Urinary bladder (tissue), 4 donors: ENCODE measurements around the gene CACNG4. TPM values are rescaled to one million over a fixed set of nuclear protein-coding genes. Genes with fewer than 3 reads are reported as not detected.

ENCODE experiments used
- DNase-seq: peaks from one replicate; pipeline ENCODE4 v3.0.0-alpha.2; 2015; ENCODE audit errors: extremely low spot score
- H3K27ac ChIP-seq: one replicate; pipeline ENCODE4 v1.5.1; 2013; ENCODE audit warnings: low read depth, mild to moderate bottlenecking, moderate library complexity
- H3K36me3 ChIP-seq: one replicate; pipeline ENCODE4 v1.6.1; 2013; ENCODE audit warnings: mild to moderate bottlenecking, moderate library complexity; ENCODE audit not compliant: insufficient read depth
- H3K4me1 ChIP-seq: one replicate; pipeline ENCODE4 v1.6.1; 2013; ENCODE audit warnings: mild to moderate bottlenecking, moderate library complexity; ENCODE audit not compliant: insufficient read depth
- H3K4me3 ChIP-seq: one replicate; pipeline ENCODE4 v1.5.1; 2013; ENCODE audit warnings: low read depth, low read length
- WGBS: extraction: QIAGEN DNeasy Blood & Tissue Kit; methylation state at CpG from one replicate; pipeline ENCODE4 v1.1.7; 2013; 5-methylcytosine and 5-hydroxymethylcytosine counted together
- polyA plus RNA-seq: library from polyadenylated mRNA; stranded (reverse); fragments of 200-250 nt; gene quantifications from one replicate; pipeline ENCODE4 v1.2.3, GENCODE V29; 2013
- total RNA-seq: library from RNA; depleted of rRNA; stranded (reverse); fragments of >200 nt; gene quantifications from one replicate; pipeline ENCODE4 v1.2.3, GENCODE V29; 2014
- donor health status: healthy with polysubstance abuse.
- donor health status: healthy.

The CACNG4 gene
- total and polyA plus RNA-seq, 2 donors, result 0.20 to 4.0 TPM

GRCh38 chr17:67015001-67015400, 50.5 kb downstream of the CACNG4 start:
- no peak for DNase-seq
- Histone ChIP-seq H3K36me3 (no peaks in the 10 kb centered on the region), H3K27ac (no peak overlapping the region), H3K4me3 (no peak overlapping the region), H3K4me1 (no peaks in the 10 kb centered on the region)
- 82% methylated on average over 11 of the region's 11 CpGs for WGBS

- Histone ChIP-seq H3K36me3 (no peaks in the 10 kb centered on the region), H3K4me1 (no peaks in the 10 kb centered on the region), H3K4me3 (no peak overlapping the region), H3K27ac (no peak overlapping the region)
- DNase-seq, result no peak
- 79% methylated on average over 17 of the region's 17 CpGs for WGBS
Observed at GRCh38 chr17:67016039-67016762, 51.7 kb downstream of the CACNG4 start.

GRCh38 chr17:67017910-67018309, 53.4 kb downstream of the CACNG4 start:
- WGBS, result 82% methylated on average over 14 of the region's 14 CpGs
- Histone ChIP-seq H3K4me3 (no peak overlapping the region), H3K36me3 (no peaks in the 10 kb centered on the region), H3K27ac (no peak overlapping the region), H3K4me1 (no peaks in the 10 kb centered on the region)
- DNase-seq, result no peak

GRCh38 chr17:67018471-67019434, 54.2 kb downstream of the CACNG4 start:
- no peaks in the 10 kb centered on the region for H3K36me3 ChIP-seq
- DNase-seq, result no peak
- 87% methylated on average over 12 of the region's 12 CpGs for WGBS
- H3K4me1 ChIP-seq, result no peaks in the 10 kb centered on the region
- H3K27ac ChIP-seq, result no peak overlapping the region
- no peak overlapping the region for H3K4me3 ChIP-seq

GRCh38 chr17:67019809-67020208, 55.3 kb downstream of the CACNG4 start:
- H3K36me3 ChIP-seq, result no peaks in the 10 kb centered on the region
- 75% methylated on average over 8 of the region's 8 CpGs for WGBS
- no peaks in the 10 kb centered on the region for H3K4me1 ChIP-seq
- H3K27ac ChIP-seq, result no peak overlapping the region
- no peak for DNase-seq
- H3K4me3 ChIP-seq, result no peak overlapping the region

- 70% methylated on average over 11 of the region's 11 CpGs for WGBS
- no peak for DNase-seq
- Histone ChIP-seq H3K4me1 (no peaks in the 10 kb centered on the region), H3K36me3 (no peaks in the 10 kb centered on the region), H3K4me3 (no peak overlapping the region), H3K27ac (no peak overlapping the region)
Observed at GRCh38 chr17:67020293-67020766, 55.8 kb downstream of the CACNG4 start.

- DNase-seq, result no peak
- WGBS, result 95% methylated on average over 7 of the region's 7 CpGs
- H3K4me1 ChIP-seq, result no peaks in the 10 kb centered on the region
- no peak overlapping the region for H3K27ac ChIP-seq
- H3K4me3 ChIP-seq, result no peak overlapping the region
- H3K36me3 ChIP-seq, result no peaks in the 10 kb centered on the region
Observed at GRCh38 chr17:67021196-67021595, 56.7 kb downstream of the CACNG4 start.

GRCh38 chr17:67021743-67022450, 57.4 kb downstream of the CACNG4 start:
- no peak overlapping the region for H3K27ac ChIP-seq
- H3K36me3 ChIP-seq, result no peaks in the 10 kb centered on the region
- H3K4me3 ChIP-seq, result no peak overlapping the region
- DNase-seq, result no peak
- H3K4me1 ChIP-seq, result no peaks in the 10 kb centered on the region
- WGBS, result 85% methylated on average over 16 of the region's 16 CpGs

GRCh38 chr17:67022451-67022810, 57.9 kb downstream of the CACNG4 start:
- Histone ChIP-seq H3K4me1 (no peaks in the 10 kb centered on the region), H3K27ac (no peak overlapping the region), H3K36me3 (no peaks in the 10 kb centered on the region), H3K4me3 (no peak overlapping the region)
- WGBS, result 78% methylated on average over 12 of the region's 12 CpGs
- no peak for DNase-seq

- H3K4me3 ChIP-seq, result no peak overlapping the region
- DNase-seq, result no peak
- H3K27ac ChIP-seq, result no peak overlapping the region
- WGBS, result 94% methylated on average over 17 of the region's 17 CpGs
- no peaks in the 10 kb centered on the region for H3K4me1 ChIP-seq
- H3K36me3 ChIP-seq, result no peaks in the 10 kb centered on the region
Observed at GRCh38 chr17:67024736-67025135, 60.2 kb downstream of the CACNG4 start.

GRCh38 chr17:67025216-67025792, 60.8 kb downstream of the CACNG4 start:
- Histone ChIP-seq H3K36me3 (no peaks in the 10 kb centered on the region), H3K27ac (no peak overlapping the region), H3K4me3 (no peak overlapping the region), H3K4me1 (no peaks in the 10 kb centered on the region)
- 86% methylated on average over 20 of the region's 20 CpGs for WGBS
- DNase-seq, result no peak

- Histone ChIP-seq H3K36me3 (no peaks in the 10 kb centered on the region), H3K4me3 (no peak overlapping the region), H3K27ac (no peak overlapping the region), H3K4me1 (no peaks in the 10 kb centered on the region)
- WGBS, result 95% methylated on average over 2 of the region's 2 CpGs
- DNase-seq, result no peak
Observed at GRCh38 chr17:67026341-67026740, 61.8 kb downstream of the CACNG4 start.

GRCh38 chr17:67027031-67027628, 62.6 kb downstream of the CACNG4 start:
- 85% methylated on average over 12 of the region's 12 CpGs for WGBS
- no peak overlapping the region for H3K27ac ChIP-seq

More at GRCh38 chr17:67027031-67027628, 62.6 kb downstream of the CACNG4 start:
- Histone ChIP-seq H3K4me1 (no peaks in the 10 kb centered on the region), H3K36me3 (no peaks in the 10 kb centered on the region), H3K4me3 (no peak overlapping the region)
- DNase-seq, result no peak
